Aorta (tissue), 5 donors: Measurements from ENCODE around the gene BID. TPM values are rescaled to one million over a fixed set of nuclear protein-coding genes. Genes with fewer than 3 reads are reported as not detected.
A peak's percentile ranks its signal among the peaks of the same experiment; 100 is the strongest.

ENCODE experiments used
- ATAC-seq: fragments of 200-7000 bp; cut with Tn5 transposase; one replicate; pipeline ENCODE4 v1.9.1; 2022; ENCODE audit warnings: moderate library complexity; ENCODE audit not compliant: low FRiP score
- DNase-seq, 2 donors: peaks; one replicate each; pipeline ENCODE4 v3.0.0-alpha.2; 2020
- H3K27ac ChIP-seq, 2 donors: one replicate each; pipeline ENCODE4 v1.5.1; 2013; ENCODE audit warnings: low read length in 2 of 2, mild to moderate bottlenecking in 2 of 2, moderate library complexity in 2 of 2, control low read depth in 1 of 2, inconsistent platforms in 1 of 2, low read depth in 1 of 2
- H3K27me3 ChIP-seq, 2 donors: one replicate each; pipeline ENCODE4 v1.6.1; 2013; ENCODE audit warnings: control low read depth in 1 of 2, low read length in 1 of 2, mild to moderate bottlenecking in 1 of 2, moderate library complexity in 1 of 2; ENCODE audit not compliant: insufficient read depth in 2 of 2, control insufficient read depth in 1 of 2
- H3K36me3 ChIP-seq, 2 donors: one replicate each; pipeline ENCODE4 v1.6.1; 2013; ENCODE audit warnings: control low read depth in 1 of 2, low read length in 1 of 2, mild to moderate bottlenecking in 1 of 2; ENCODE audit not compliant: insufficient read depth in 2 of 2, control insufficient read depth in 1 of 2
- H3K4me1 ChIP-seq, 2 donors: one replicate each; pipeline ENCODE4 v1.6.1; 2013; ENCODE audit warnings: low read length in 2 of 2, control low read depth in 1 of 2, mild to moderate bottlenecking in 1 of 2, moderate library complexity in 1 of 2; ENCODE audit not compliant: insufficient read depth in 2 of 2, control insufficient read depth in 1 of 2
- H3K4me3 ChIP-seq, 2 donors: one replicate each; pipeline ENCODE4 v1.5.1; 2013; ENCODE audit warnings: low read length in 2 of 2, control low read depth in 1 of 2, mild to moderate bottlenecking in 1 of 2
- H3K9me3 ChIP-seq: one replicate; pipeline ENCODE4 v1.6.1; 2013; ENCODE audit warnings: mild to moderate bottlenecking, low read length; ENCODE audit not compliant: control insufficient read depth
- WGBS, 2 donors: extraction: QIAGEN DNeasy Blood & Tissue Kit; methylation state at CpG; one replicate each; pipeline ENCODE4 v1.1.7; 2013; 5-methylcytosine and 5-hydroxymethylcytosine counted together
- intact Hi-C, 2 donors: fragments of 100-400 bp; cut with DNase I; formaldehyde crosslinking; loops; one replicate each; pipeline versions ENCODE4 v1.14.2 to v1.15.0; 2022
- polyA plus RNA-seq, 2 donors: library from polyadenylated mRNA; stranded (reverse); fragments of 200-250 nt; gene quantifications; one replicate each; pipeline ENCODE4 v1.2.3, GENCODE V29; 2013
- total RNA-seq, 2 donors: library from RNA; stranded (reverse); fragmentation: NEBNext Ultra II Directional; extraction: Animal tissue kit (Norgen Biotek cat#: 25700); gene quantifications; one replicate each; pipeline ENCODE4 v1.2.1, GENCODE V29; 2021
- donor health status: healthy with polysubstance abuse.
- donor health status: Bipolar disorder and iron deficiency.
- donor health status: DM: no; HTN: no; CAD: no.
- donor health status: DM: no; HTN: no; CAD: no.
- donor health status: DM: yes; HTN: yes; CAD: no.

BID gene
- total and polyA plus RNA-seq, 4 donors: 8.1 to 12.7 (median 10.0) TPM

DNA sequence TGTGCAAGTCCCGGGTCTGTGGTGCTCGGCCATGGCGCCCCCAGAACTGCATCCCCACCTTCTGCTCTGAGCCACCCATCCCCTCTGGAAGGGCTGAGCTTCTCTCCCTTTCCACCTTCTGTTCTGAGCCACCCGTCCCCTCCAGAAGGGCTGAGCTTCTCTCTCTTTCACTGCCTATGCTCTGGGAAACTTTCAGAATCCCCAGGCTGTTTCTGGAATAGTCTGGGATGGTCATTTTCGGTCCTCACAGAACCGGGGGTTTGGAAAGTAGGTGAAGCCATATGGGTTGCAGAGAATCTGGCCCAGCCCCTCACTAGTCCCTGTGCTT is 3.4 kb upstream of the BID start:
- intact Hi-C loops: no loop called here
- Histone ChIP-seq H3K4me3 (no peak overlapping the region), H3K9me3 (no peaks in the 10 kb centered on the region), H3K4me1 (no peaks in the 10 kb centered on the region), H3K36me3 (no peaks in the 10 kb centered on the region), H3K27me3 (no peaks in the 10 kb centered on the region), H3K27ac (no peak overlapping the region)
- WGBS, 2 donors: 83 to 84% methylated on average over 6 of the region's 6 CpGs
- no peak for DNase-seq
- ATAC-seq: no peak

DNA sequence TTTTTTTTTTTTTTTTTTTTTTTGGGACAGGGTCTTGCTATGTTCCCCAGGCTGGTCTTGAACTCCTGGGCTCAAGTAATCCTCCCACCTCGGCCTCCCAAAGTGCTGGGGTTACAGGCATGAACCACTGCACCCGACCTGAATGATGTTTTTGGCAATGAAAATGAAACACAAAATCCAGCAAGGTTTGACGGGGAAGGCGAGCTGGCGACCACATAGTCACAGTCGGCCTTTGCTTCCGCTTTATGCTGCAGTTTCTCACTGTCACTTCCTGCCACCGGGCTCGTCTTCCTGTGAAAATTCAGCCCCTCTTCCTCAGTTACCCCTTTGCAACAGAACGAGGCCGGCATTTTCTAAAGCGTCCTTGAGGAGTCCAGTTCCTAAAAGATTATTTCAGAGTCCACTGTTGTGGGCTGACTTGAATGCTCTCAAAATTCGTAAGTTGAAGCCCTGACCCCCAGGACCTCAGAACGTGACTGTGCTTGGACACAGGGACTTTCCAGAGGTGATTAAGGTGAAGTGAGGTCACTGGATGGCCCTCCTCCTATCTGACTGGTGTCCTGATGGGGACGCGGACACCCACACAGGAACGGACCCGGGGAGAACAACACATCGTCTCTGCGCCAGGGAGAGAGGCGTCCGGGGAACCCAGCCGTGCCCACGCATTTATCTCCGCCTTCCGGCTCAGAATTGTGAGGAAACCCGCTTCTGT is 2.9 kb upstream of the BID start:
- DNase-seq (peak in 1 of 2 donors; percentile 74), ATAC-seq (no peak)
- intact Hi-C loops: no loop called here
- Histone ChIP-seq H3K4me3 (no peak overlapping the region), H3K27me3 (no peaks in the 10 kb centered on the region), H3K36me3 (no peaks in the 10 kb centered on the region), H3K27ac (no peak overlapping the region), H3K4me1 (no peaks in the 10 kb centered on the region), H3K9me3 (no peaks in the 10 kb centered on the region)
- 79 to 82% methylated on average over 27 of the region's 27 CpGs for WGBS, 2 donors

DNA sequence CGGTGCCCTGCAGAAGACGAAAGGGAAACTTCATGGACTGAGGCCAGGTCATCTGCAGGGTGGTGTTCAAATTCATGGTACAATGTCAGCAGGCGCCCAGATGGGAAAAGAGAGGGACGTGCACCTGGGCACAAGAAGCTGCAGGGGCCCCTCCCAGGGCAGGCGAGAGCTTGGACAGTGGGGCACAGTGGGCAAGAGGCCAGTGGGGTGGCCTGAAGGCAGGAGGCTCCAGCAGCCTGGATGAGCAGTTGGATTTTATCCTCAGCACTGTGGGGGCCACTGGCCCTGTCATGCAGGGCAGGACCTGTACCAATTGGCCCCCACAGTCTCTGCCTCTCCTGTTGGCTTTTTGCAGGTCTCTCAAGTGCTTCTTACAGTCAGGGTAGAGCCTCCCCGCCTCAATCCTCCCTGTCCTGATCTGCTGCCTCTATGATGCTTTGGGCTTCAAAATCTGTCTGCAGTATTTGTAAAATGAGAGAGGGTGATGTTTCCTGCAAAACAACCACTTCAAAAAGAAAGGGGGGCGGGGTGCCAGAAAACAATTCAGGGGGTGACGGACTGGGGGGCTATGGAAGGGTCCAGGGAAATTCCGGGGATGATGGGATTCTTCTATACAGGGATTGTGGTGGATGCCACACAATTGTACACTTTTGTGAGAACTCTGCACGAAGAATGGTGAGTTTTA is 1.7 kb upstream of the BID start:
- DNase-seq: no peak
- no peaks in the 10 kb centered on the region for H3K4me1 ChIP-seq
- no peak overlapping the region for H3K4me3 ChIP-seq
- no peaks in the 10 kb centered on the region for H3K27me3 ChIP-seq
- 84 to 89% methylated on average over 10 of the region's 10 CpGs for WGBS, 2 donors
- H3K9me3 ChIP-seq: no peaks in the 10 kb centered on the region
- no peak for ATAC-seq
- intact Hi-C loops: no loop called here
- no peaks in the 10 kb centered on the region for H3K36me3 ChIP-seq
- no peak overlapping the region for H3K27ac ChIP-seq

DNA sequence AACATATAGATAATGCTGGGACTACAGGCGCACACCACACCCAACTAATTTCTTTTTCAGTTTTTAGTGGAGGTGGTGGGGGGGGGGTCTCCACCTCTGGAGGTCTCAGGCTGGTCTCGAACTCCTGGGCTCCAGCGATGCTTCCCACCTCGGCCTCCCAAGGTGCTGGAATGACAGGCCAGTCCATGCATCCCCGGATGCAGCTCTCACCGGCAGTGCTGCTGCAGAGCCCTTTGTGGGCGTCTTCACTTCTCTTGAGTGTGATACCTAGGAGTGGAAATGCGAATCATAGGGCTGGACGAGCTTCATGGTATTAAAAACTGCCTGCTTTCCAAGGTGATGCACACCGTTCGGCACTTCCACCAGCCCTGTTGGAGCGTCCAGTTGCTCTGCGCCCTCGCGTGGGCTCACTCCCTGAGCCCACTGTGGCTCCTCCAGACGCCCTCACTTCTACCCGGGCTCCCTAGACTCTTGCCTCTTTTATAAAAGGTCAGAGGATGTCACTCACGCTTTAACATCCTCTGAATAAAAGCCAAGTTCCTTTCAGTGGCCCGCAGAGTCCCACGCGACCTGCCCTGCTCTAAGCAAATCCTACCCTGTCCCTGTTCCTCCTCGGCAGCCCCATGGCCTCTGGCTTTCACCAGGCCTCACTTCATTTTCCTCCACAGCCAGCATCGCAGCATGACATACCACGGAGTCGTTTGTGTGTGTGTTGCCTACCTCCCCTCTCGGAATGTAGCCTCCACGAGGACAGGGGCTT is 837 bp upstream of the BID start:
- H3K36me3 ChIP-seq: no peaks in the 10 kb centered on the region
- intact Hi-C loops: no loop called here
- ATAC-seq (no peak), DNase-seq (no peak)
- H3K27ac ChIP-seq: no peak overlapping the region
- H3K27me3 ChIP-seq: no peaks in the 10 kb centered on the region
- no peaks in the 10 kb centered on the region for H3K4me1 ChIP-seq
- 87 to 89% methylated on average over 27 of the region's 27 CpGs for WGBS, 2 donors
- H3K4me3 ChIP-seq: no peak overlapping the region
- no peaks in the 10 kb centered on the region for H3K9me3 ChIP-seq

DNA sequence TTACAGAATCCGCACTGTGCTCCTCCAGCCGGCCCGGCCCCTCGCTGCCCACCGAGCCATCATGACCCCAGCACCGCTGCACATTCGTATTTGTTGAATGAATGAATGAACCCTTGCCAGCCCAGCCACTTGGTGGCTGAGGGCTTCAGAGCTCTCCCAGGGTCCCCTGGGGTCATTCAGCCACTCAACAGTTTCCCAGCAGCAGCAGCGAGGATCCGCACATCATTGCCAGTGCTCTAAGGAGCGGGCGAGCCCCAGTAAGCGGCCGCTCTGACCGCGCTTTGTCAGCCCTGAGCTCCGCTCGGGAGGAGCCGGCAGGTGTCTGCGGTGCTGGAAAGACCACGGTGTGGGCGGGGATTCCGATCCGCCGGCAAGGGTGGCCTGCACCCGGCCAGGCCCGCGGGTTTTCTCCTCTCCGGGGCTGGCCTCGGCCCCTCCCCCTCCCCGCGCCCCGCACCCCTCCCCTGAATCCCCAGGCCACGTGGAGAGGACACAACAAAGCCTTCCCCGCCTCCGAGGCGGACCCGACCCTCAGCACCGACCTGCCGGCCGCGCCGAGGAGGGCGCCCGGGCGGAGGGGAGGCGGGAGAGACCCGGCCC is 563 bp downstream of the BID start:
- ATAC-seq (peak; percentile 39), DNase-seq (peak in 1 of 2 donors; percentile 60)
- WGBS, 2 donors: 6 to 7% methylated on average over 28 to 47 of the region's 47 CpGs
- H3K27me3 ChIP-seq: no peaks in the 10 kb centered on the region
- H3K36me3 ChIP-seq: no peaks in the 10 kb centered on the region
- H3K27ac ChIP-seq: no peak overlapping the region
- intact Hi-C loops: no loop called here
- H3K9me3 ChIP-seq: no peaks in the 10 kb centered on the region
- H3K4me3 ChIP-seq: peak overlapping the region; percentile 39 to 41
- H3K4me1 ChIP-seq: no peaks in the 10 kb centered on the region

DNA sequence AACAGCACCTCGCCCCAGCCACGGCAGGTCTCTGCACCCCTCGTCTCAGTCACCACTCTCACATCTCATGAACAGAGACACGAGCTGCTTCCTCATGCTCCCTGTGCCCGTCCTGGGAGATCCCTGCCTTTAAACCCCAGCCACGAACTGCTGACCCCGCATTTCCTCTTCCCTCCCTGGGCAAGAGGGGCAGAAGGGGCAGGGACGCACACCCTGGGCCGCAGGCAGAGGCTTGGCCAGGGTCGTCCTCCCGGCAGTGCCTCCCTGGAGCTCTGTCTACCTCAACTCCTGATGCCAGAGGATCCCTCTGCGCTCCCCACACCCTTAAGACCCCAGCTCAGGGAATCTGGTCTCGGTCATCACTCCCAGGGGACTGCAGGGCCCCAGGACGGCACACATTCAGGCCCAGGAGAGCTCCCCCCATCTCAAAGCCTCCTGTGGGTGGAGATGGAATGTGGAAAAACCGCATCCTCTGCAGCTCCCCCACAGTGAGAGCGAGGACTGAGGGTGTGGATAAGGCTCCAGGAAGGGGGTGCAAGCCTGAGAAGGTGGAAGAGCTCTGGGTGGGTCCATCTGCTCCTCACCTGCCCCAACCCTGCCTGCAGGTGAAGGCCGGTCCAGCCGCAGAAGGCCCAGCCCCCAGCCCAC is 1.2 kb downstream of the BID start:
- intact Hi-C loops: no loop called here
- WGBS, 2 donors: 82 to 86% methylated on average over 18 of the region's 18 CpGs
- Histone ChIP-seq H3K9me3 (no peaks in the 10 kb centered on the region), H3K27me3 (no peaks in the 10 kb centered on the region), H3K4me1 (no peaks in the 10 kb centered on the region), H3K27ac (no peak overlapping the region), H3K4me3 (no peak overlapping the region), H3K36me3 (no peaks in the 10 kb centered on the region)
- DNase-seq: peak in 1 of 2 donors; percentile 70
- no peak for ATAC-seq

DNA sequence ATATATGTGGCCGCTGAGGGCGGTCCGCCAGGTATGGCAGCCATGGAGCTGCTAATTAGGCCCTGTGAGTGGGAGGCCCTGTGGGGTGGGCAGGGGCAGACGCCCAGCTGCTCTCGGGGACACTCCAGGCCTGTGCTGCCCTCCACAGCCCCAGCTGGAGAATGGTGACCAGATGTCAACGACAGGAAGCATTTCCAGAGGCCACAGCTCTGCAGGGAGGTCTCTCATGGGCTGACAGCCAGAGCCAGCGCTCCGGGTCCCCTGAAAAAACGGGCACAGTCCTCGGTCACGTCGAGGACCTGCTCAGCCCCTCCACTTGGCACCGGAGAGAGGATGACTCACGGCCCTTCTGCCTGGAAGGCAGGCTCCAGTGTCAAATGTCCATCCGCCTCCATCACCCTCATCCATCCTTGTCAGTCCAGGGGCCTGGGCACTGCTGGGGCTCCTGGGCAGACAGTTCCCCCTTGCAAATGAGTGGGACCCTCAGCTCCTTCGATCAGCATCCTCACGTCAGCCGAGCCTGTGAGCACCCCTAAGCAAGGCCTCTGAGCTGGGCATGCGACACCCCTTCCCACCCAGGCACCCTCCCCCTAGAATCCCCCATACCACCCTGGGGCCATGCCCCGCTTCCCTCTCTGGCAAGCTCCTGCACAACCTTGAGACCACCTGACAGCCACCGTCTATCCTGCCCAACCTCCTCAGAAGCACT is 1.9 kb downstream of the BID start:
- no peak for DNase-seq
- H3K4me3 ChIP-seq: no peak overlapping the region
- H3K9me3 ChIP-seq: no peaks in the 10 kb centered on the region
- WGBS, 2 donors: 81 to 83% methylated on average over 19 to 21 of the region's 21 CpGs
- no peaks in the 10 kb centered on the region for H3K27me3 ChIP-seq
- ATAC-seq: no peak
- intact Hi-C loops: no loop called here
- no peak overlapping the region for H3K27ac ChIP-seq
- H3K36me3 ChIP-seq: no peaks in the 10 kb centered on the region
- H3K4me1 ChIP-seq: no peaks in the 10 kb centered on the region
